K562 (cell line): ENCODE measurements around the gene INPPL1. TPM values are rescaled to one million over a fixed set of nuclear protein-coding genes. Genes with fewer than 3 reads are reported as not detected.
A peak's percentile ranks its signal among the peaks of the same experiment; 100 is the strongest.

Experiments
- FOXK2 ChIP-seq, 2 experiments: fragments of 450-650 bp; IDR thresholded peaks in 1 of 2; conservative IDR thresholded peaks in 1 of 2; 2 replicates each; pipeline ENCODE4 v1.6.1; 2016; ENCODE audit warnings: low read depth in 2 of 2, mild to moderate bottlenecking in 1 of 2
- SIX5 ChIP-seq, 2 experiments: IDR thresholded peaks; 2 replicates each; pipeline ENCODE4 v1.6.1; 2011; ENCODE audit warnings: low read length in 2 of 2, borderline replicate concordance in 1 of 2, low read depth in 1 of 2, mild to moderate bottlenecking in 1 of 2, moderate library complexity in 1 of 2; ENCODE audit not compliant: insufficient read depth in 1 of 2
- polyA plus RNA-seq, 8 experiments: library from polyadenylated mRNA; depleted of rRNA in 4 of 8; stranded (reverse) in 5 of 8; unstranded in 3 of 8; fragments of >200 nt; fragmentation: Nextera tagmentation in 2 of 8; fragmentation: Illumina TruSeq in 1 of 8; extraction: Ambion mirVana in 2 of 8; extraction: Trizol in 1 of 8; gene quantifications; 2 replicates each; pipeline versions ENCODE4 v1.2.1 to v1.2.3, GENCODE V29; 2011 to 2014; ENCODE audit warnings: inconsistent platforms in 1 of 8, missing spikeins in 1 of 8
- total RNA-seq, 7 experiments: library from RNA; depleted of rRNA in 6 of 7; stranded (reverse); fragments of >200 nt in 6 of 7; fragmentation: Illumina TruSeq in 2 of 7; extraction: Trizol in 2 of 7; gene quantifications; 2 replicates each; pipeline versions ENCODE4 v1.2.1 to v1.2.3, GENCODE V29; 2011 to 2021; ENCODE audit warnings: low replicate concordance in 1 of 7
- TF ChIP-seq, protein P1 (sequence below): fragments of 200-600 bp; sonication (generic); IDR thresholded peaks from one replicate; pipeline ENCODE4 v1.6.1; 2012; ENCODE audit warnings: mild to moderate bottlenecking, low read depth, low read length, inconsistent platforms
- TF ChIP-seq, protein P2 (sequence below): fragments of 450-650 bp; formaldehyde crosslinking; IDR thresholded peaks from 2 replicates; pipeline ENCODE4 v1.4.0; 2020; ENCODE audit warnings: mild to moderate bottlenecking, moderate library complexity
- TF ChIP-seq, protein P3 (sequence below): fragments of 450-650 bp; IDR thresholded peaks from 2 replicates; pipeline ENCODE4 v1.7.1; 2018; ENCODE audit warnings: mild to moderate bottlenecking, low read depth; ENCODE audit not compliant: partially characterized antibody

The INPPL1 gene
- total and polyA plus RNA-seq, 9 of the 15 experiments (the other 6 are each of a cell fraction or from before 2014, with no cell fraction given): 0.55 to 137 (median 61.6) TPM

- TF ChIP-seq, protein P1, sequence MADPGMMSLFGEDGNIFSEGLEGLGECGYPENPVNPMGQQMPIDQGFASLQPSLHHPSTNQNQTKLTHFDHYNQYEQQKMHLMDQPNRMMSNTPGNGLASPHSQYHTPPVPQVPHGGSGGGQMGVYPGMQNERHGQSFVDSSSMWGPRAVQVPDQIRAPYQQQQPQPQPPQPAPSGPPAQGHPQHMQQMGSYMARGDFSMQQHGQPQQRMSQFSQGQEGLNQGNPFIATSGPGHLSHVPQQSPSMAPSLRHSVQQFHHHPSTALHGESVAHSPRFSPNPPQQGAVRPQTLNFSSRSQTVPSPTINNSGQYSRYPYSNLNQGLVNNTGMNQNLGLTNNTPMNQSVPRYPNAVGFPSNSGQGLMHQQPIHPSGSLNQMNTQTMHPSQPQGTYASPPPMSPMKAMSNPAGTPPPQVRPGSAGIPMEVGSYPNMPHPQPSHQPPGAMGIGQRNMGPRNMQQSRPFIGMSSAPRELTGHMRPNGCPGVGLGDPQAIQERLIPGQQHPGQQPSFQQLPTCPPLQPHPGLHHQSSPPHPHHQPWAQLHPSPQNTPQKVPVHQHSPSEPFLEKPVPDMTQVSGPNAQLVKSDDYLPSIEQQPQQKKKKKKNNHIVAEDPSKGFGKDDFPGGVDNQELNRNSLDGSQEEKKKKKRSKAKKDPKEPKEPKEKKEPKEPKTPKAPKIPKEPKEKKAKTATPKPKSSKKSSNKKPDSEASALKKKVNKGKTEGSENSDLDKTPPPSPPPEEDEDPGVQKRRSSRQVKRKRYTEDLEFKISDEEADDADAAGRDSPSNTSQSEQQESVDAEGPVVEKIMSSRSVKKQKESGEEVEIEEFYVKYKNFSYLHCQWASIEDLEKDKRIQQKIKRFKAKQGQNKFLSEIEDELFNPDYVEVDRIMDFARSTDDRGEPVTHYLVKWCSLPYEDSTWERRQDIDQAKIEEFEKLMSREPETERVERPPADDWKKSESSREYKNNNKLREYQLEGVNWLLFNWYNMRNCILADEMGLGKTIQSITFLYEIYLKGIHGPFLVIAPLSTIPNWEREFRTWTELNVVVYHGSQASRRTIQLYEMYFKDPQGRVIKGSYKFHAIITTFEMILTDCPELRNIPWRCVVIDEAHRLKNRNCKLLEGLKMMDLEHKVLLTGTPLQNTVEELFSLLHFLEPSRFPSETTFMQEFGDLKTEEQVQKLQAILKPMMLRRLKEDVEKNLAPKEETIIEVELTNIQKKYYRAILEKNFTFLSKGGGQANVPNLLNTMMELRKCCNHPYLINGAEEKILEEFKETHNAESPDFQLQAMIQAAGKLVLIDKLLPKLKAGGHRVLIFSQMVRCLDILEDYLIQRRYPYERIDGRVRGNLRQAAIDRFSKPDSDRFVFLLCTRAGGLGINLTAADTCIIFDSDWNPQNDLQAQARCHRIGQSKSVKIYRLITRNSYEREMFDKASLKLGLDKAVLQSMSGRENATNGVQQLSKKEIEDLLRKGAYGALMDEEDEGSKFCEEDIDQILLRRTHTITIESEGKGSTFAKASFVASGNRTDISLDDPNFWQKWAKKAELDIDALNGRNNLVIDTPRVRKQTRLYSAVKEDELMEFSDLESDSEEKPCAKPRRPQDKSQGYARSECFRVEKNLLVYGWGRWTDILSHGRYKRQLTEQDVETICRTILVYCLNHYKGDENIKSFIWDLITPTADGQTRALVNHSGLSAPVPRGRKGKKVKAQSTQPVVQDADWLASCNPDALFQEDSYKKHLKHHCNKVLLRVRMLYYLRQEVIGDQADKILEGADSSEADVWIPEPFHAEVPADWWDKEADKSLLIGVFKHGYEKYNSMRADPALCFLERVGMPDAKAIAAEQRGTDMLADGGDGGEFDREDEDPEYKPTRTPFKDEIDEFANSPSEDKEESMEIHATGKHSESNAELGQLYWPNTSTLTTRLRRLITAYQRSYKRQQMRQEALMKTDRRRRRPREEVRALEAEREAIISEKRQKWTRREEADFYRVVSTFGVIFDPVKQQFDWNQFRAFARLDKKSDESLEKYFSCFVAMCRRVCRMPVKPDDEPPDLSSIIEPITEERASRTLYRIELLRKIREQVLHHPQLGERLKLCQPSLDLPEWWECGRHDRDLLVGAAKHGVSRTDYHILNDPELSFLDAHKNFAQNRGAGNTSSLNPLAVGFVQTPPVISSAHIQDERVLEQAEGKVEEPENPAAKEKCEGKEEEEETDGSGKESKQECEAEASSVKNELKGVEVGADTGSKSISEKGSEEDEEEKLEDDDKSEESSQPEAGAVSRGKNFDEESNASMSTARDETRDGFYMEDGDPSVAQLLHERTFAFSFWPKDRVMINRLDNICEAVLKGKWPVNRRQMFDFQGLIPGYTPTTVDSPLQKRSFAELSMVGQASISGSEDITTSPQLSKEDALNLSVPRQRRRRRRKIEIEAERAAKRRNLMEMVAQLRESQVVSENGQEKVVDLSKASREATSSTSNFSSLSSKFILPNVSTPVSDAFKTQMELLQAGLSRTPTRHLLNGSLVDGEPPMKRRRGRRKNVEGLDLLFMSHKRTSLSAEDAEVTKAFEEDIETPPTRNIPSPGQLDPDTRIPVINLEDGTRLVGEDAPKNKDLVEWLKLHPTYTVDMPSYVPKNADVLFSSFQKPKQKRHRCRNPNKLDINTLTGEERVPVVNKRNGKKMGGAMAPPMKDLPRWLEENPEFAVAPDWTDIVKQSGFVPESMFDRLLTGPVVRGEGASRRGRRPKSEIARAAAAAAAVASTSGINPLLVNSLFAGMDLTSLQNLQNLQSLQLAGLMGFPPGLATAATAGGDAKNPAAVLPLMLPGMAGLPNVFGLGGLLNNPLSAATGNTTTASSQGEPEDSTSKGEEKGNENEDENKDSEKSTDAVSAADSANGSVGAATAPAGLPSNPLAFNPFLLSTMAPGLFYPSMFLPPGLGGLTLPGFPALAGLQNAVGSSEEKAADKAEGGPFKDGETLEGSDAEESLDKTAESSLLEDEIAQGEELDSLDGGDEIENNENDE: no peak
- TF ChIP-seq, protein P2, sequence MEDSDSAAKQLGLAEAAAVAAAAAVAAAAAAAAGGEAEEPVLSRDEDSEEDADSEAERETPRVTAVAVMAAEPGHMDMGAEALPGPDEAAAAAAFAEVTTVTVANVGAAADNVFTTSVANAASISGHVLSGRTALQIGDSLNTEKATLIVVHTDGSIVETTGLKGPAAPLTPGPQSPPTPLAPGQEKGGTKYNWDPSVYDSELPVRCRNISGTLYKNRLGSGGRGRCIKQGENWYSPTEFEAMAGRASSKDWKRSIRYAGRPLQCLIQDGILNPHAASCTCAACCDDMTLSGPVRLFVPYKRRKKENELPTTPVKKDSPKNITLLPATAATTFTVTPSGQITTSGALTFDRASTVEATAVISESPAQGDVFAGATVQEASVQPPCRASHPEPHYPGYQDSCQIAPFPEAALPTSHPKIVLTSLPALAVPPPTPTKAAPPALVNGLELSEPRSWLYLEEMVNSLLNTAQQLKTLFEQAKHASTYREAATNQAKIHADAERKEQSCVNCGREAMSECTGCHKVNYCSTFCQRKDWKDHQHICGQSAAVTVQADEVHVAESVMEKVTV (CRISPR knock-in tag): no peak
- TF ChIP-seq, protein P3, sequence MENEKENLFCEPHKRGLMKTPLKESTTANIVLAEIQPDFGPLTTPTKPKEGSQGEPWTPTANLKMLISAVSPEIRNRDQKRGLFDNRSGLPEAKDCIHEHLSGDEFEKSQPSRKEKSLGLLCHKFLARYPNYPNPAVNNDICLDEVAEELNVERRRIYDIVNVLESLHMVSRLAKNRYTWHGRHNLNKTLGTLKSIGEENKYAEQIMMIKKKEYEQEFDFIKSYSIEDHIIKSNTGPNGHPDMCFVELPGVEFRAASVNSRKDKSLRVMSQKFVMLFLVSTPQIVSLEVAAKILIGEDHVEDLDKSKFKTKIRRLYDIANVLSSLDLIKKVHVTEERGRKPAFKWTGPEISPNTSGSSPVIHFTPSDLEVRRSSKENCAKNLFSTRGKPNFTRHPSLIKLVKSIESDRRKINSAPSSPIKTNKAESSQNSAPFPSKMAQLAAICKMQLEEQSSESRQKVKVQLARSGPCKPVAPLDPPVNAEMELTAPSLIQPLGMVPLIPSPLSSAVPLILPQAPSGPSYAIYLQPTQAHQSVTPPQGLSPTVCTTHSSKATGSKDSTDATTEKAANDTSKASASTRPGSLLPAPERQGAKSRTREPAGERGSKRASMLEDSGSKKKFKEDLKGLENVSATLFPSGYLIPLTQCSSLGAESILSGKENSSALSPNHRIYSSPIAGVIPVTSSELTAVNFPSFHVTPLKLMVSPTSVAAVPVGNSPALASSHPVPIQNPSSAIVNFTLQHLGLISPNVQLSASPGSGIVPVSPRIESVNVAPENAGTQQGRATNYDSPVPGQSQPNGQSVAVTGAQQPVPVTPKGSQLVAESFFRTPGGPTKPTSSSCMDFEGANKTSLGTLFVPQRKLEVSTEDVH: no peak
- TF ChIP-seq SIX5 (IDR thresholded peaks at IDR 0.05; ENCODE audit: borderline replicate concordance in 1 of 2, insufficient read depth in 1 of 2, low read depth in 1 of 2, low read length in 2 of 2) (no peak), FOXK2 (conservative IDR thresholded peaks at IDR 0.05 in 1 of 2, IDR thresholded peaks at IDR 0.05 in 1 of 2; ENCODE audit: low read depth in 2 of 2) (0 out of 4 replicates have a peak, but pooled peaks of 1 of the 2 experiments have one; percentile 30)
Observed at GRCh38 chr11:72263361-72263760, 38.8 kb downstream of the INPPL1 start (continued).
